ENCODE measurements around the gene FGG. TPM values are rescaled to one million over a fixed set of nuclear protein-coding genes. Genes with fewer than 3 reads are reported as not detected.

Gene FGG
- total and polyA plus RNA-seq, 2 of the 13 experiments (the other 11 are each of a cell fraction or from before 2014, with no cell fraction given) = 1,037 to 2,423 TPM

DNA sequence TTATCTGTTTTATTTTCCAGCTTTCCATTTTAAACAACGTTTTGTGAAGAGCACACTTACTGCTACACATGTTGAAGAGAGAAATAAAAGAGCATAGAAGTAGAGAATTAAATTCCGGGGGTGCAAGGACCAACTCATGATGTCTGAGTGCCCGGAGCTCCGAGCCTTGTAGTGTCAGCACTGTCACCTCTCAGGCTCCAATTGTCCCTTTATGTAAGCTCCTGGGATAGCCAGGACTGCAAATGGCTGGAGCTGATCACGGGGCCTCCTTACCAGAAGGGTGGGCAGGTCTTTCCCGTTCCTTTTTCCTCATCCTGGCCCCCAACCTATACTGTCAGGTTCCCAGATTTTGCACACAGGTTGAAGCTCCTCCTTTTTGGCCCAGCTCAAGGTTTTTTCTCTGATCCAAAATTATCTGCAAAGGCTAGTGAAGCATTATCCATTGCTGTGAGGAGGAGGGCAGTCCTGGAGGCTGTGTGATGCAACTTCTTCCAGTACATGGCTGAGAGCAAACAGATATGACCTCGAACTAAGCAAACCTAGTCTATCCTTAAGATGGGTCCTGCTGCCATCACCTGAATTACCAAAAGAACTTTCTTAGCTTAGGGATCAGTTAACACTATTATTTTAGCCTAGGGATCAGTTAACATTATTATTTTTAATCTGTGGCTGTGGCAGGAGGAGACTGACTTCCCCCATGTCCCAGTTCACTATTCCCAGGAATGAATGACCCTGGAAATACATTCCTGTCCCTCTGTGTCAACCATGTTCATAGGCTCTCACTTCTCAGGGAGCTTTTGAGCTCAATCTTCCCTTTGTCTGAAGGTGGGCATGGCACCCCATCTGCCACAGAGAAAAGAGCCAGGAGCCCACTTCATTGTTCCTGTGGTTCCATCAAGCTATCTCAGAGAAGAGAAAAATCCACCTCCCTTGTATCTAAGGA, at the start of gene FGG (continued):
- no peak for TF ChIP-seq ZFP37 (CRISPR knock-in tag; IDR thresholded peaks at IDR 0.05; ENCODE audit: borderline replicate concordance)
- no peak for TF ChIP-seq MZF1 (CRISPR knock-in tag; IDR thresholded peaks at IDR 0.05; ENCODE audit: borderline replicate concordance)
- TF ChIP-seq, protein P1, sequence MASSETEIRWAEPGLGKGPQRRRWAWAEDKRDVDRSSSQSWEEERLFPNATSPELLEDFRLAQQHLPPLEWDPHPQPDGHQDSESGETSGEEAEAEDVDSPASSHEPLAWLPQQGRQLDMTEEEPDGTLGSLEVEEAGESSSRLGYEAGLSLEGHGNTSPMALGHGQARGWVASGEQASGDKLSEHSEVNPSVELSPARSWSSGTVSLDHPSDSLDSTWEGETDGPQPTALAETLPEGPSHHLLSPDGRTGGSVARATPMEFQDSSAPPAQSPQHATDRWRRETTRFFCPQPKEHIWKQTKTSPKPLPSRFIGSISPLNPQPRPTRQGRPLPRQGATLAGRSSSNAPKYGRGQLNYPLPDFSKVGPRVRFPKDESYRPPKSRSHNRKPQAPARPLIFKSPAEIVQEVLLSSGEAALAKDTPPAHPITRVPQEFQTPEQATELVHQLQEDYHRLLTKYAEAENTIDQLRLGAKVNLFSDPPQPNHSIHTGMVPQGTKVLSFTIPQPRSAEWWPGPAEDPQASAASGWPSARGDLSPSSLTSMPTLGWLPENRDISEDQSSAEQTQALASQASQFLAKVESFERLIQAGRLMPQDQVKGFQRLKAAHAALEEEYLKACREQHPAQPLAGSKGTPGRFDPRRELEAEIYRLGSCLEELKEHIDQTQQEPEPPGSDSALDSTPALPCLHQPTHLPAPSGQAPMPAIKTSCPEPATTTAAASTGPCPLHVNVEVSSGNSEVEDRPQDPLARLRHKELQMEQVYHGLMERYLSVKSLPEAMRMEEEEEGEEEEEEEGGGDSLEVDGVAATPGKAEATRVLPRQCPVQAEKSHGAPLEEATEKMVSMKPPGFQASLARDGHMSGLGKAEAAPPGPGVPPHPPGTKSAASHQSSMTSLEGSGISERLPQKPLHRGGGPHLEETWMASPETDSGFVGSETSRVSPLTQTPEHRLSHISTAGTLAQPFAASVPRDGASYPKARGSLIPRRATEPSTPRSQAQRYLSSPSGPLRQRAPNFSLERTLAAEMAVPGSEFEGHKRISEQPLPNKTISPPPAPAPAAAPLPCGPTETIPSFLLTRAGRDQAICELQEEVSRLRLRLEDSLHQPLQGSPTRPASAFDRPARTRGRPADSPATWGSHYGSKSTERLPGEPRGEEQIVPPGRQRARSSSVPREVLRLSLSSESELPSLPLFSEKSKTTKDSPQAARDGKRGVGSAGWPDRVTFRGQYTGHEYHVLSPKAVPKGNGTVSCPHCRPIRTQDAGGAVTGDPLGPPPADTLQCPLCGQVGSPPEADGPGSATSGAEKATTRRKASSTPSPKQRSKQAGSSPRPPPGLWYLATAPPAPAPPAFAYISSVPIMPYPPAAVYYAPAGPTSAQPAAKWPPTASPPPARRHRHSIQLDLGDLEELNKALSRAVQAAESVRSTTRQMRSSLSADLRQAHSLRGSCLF (CRISPR knock-in tag; IDR thresholded peaks at IDR 0.05; ENCODE audit: borderline replicate concordance) = no peak
- TF ChIP-seq NBN (conservative IDR thresholded peaks at IDR 0.05) = no peak
- TF ChIP-seq ZNF33A (CRISPR knock-in tag; IDR thresholded peaks at IDR 0.05; ENCODE audit: borderline replicate concordance) = peak; percentile 74; the same call in 1 of the 2 replicates
- TF ChIP-seq ZNF660 (CRISPR knock-in tag; IDR thresholded peaks at IDR 0.05; ENCODE audit: borderline replicate concordance, low read depth) = no peak
- no peak for TF ChIP-seq ZNF143 (CRISPR knock-in tag; IDR thresholded peaks at IDR 0.05)
- TF ChIP-seq, protein P2, sequence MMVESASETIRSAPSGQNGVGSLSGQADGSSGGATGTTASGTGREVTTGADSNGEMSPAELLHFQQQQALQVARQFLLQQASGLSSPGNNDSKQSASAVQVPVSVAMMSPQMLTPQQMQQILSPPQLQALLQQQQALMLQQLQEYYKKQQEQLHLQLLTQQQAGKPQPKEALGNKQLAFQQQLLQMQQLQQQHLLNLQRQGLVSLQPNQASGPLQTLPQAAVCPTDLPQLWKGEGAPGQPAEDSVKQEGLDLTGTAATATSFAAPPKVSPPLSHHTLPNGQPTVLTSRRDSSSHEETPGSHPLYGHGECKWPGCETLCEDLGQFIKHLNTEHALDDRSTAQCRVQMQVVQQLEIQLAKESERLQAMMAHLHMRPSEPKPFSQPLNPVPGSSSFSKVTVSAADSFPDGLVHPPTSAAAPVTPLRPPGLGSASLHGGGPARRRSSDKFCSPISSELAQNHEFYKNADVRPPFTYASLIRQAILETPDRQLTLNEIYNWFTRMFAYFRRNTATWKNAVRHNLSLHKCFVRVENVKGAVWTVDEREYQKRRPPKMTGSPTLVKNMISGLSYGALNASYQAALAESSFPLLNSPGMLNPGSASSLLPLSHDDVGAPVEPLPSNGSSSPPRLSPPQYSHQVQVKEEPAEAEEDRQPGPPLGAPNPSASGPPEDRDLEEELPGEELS (CRISPR knock-in tag; IDR thresholded peaks at IDR 0.05) = peak; percentile 65
- TF ChIP-seq HDAC1 (CRISPR knock-in tag; IDR thresholded peaks at IDR 0.05) = peak; percentile 57
- TF ChIP-seq TBX3 (IDR thresholded peaks at IDR 0.05; ENCODE audit: borderline replicate concordance) = no peak
- TF ChIP-seq ZNF776 (CRISPR knock-in tag; IDR thresholded peaks at IDR 0.05) = no peak
- TF ChIP-seq ZNF709 (CRISPR knock-in tag; IDR thresholded peaks at IDR 0.05) = no peak
- TF ChIP-seq ZNF317 (CRISPR knock-in tag; IDR thresholded peaks at IDR 0.05) = no peak
- TF ChIP-seq, protein P3, sequence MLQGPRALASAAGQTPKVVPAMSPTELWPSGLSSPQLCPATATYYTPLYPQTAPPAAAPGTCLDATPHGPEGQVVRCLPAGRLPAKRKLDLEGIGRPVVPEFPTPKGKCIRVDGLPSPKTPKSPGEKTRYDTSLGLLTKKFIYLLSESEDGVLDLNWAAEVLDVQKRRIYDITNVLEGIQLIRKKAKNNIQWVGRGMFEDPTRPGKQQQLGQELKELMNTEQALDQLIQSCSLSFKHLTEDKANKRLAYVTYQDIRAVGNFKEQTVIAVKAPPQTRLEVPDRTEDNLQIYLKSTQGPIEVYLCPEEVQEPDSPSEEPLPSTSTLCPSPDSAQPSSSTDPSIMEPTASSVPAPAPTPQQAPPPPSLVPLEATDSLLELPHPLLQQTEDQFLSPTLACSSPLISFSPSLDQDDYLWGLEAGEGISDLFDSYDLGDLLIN (CRISPR knock-in tag; IDR thresholded peaks at IDR 0.05; ENCODE audit: borderline replicate concordance) = no peak
- no peak; the same call in 1 of the 2 replicates for TF ChIP-seq ZNF124 (CRISPR knock-in tag; IDR thresholded peaks at IDR 0.05)
- no peak for TF ChIP-seq ZBTB7A (CRISPR knock-in tag; IDR thresholded peaks at IDR 0.05)
- peak; percentile 83 for TF ChIP-seq TAF1 (CRISPR knock-in tag; IDR thresholded peaks at IDR 0.05)
- TF ChIP-seq, protein P4, sequence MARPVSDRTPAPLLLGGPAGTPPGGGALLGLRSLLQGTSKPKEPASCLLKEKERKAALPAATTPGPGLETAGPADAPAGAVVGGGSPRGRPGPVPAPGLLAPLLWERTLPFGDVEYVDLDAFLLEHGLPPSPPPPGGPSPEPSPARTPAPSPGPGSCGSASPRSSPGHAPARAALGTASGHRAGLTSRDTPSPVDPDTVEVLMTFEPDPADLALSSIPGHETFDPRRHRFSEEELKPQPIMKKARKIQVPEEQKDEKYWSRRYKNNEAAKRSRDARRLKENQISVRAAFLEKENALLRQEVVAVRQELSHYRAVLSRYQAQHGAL (CRISPR knock-in tag; IDR thresholded peaks at IDR 0.05; ENCODE audit: not compliant biosample characterization) = no peak
- TF ChIP-seq AGO1 (IDR thresholded peaks at IDR 0.05; ENCODE audit: low read depth, low read length, poor library complexity, severe bottlenecking) = no peak
- peak; percentile 74; the same call in 1 of the 2 replicates for TF ChIP-seq POGZ (CRISPR knock-in tag; IDR thresholded peaks at IDR 0.05)

Measured in HepG2 (cell line).